GM20431 (cell line): Measurements from ENCODE around the gene TEX13C.
"Not testable (repeated sequence)": the region's sequence is repeated elsewhere in the genome, so short reads cannot be mapped to it uniquely, and the experiment has no call there.

Source experiments
- in situ Hi-C: fragments of 300-500 bp; cut with MseI, MboI; formaldehyde crosslinking; loops from one replicate; pipeline ENCODE4 v1.15.0; 2020; ENCODE audit warnings: low sequenced_read_pairs; ENCODE audit not compliant: unreplicated experiment

Gene TEX13C

GRCh38 chrX:125319646-125320521 is at the start of gene TEX13C:
Gene TEX13C (plus strand): TSS chrX:125319871. CDS start chrX:125320120, 249 bp downstream.
- in situ Hi-C loops, result no loop called here

GRCh38 chrX:125287282-125287681 is 32.4 kb upstream of the TEX13C start:
- in situ Hi-C loops, result no loop called here

- in situ Hi-C loops, result no loop called here
Observed at GRCh38 chrX:125288343-125288742, 31.3 kb upstream of the TEX13C start.

GRCh38 chrX:125289209-125289608 is 30.5 kb upstream of the TEX13C start:
- in situ Hi-C loops, result no loop called here

- in situ Hi-C loops, result no loop called here
Observed at GRCh38 chrX:125289920-125290319, 29.8 kb upstream of the TEX13C start.

- in situ Hi-C loops, result no loop called here
Observed at GRCh38 chrX:125291124-125291523, 28.5 kb upstream of the TEX13C start.

GRCh38 chrX:125293850-125294780 is 25.6 kb upstream of the TEX13C start:
- in situ Hi-C loops, result no loop called here

- in situ Hi-C loops, result no loop called here
Observed at GRCh38 chrX:125295337-125295736, 24.3 kb upstream of the TEX13C start.

GRCh38 chrX:125298871-125299270 is 20.8 kb upstream of the TEX13C start:
- in situ Hi-C loops, result no loop called here

GRCh38 chrX:125306335-125306866 is 13.3 kb upstream of the TEX13C start:
- in situ Hi-C loops, result no loop called here

GRCh38 chrX:125308653-125309052 is 11.0 kb upstream of the TEX13C start:
- in situ Hi-C loops, result no loop called here

GRCh38 chrX:125319166-125319565 is 505 bp upstream of the TEX13C start:
- in situ Hi-C loops, result not testable (repeated sequence)

GRCh38 chrX:125322431-125322830 is 2.8 kb downstream of the TEX13C start:
- in situ Hi-C loops, result no loop called here

- in situ Hi-C loops, result no loop called here
Observed at GRCh38 chrX:125326599-125326998, 6.9 kb downstream of the TEX13C start.

GRCh38 chrX:125327891-125328290 is 8.2 kb downstream of the TEX13C start:
- in situ Hi-C loops, result no loop called here

- in situ Hi-C loops, result no loop called here
Observed at GRCh38 chrX:125333583-125333982, 13.9 kb downstream of the TEX13C start.

- in situ Hi-C loops, result no loop called here
Observed at GRCh38 chrX:125340490-125340889, 20.8 kb downstream of the TEX13C start.

- in situ Hi-C loops, result no loop called here
Observed at GRCh38 chrX:125374169-125374568, 54.5 kb downstream of the TEX13C start.
